Measurements from ENCODE around the gene CDK14.

The CDK14 gene

DNA sequence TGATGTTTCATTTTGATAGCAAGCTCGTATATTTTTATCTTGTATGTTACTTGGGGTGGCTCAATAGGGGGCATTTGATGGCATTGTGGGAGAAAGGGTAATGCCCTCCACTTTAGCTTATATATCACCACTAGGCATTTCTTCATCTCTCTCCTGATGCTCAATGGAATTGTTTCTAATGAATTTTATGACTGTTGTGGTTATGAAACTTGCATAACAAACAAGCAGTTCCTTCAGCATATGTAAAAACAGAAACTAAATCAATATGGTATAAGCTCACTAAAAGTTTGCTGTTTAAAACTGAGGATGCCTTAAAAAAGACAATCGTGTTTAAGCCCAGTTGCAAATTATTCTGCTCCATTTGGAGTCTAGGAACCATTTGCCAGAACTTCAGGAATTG is 75.5 kb downstream of the CDK14 start:
- no peak for DNase-seq (ENCODE audit: extremely low read depth, insufficient read length)
- Histone ChIP-seq H3K36me3 (ENCODE audit: control insufficient read depth, insufficient read depth, low read length) (no peaks in the 10 kb centered on the region), H3K27me3 (replicated peaks; ENCODE audit: control insufficient read depth, insufficient read depth, low read length) (no peaks in the 10 kb centered on the region), H3K4me3 (replicated peaks; ENCODE audit: low read depth, low read length) (no peak overlapping the region)
- TF ChIP-seq, protein P1, sequence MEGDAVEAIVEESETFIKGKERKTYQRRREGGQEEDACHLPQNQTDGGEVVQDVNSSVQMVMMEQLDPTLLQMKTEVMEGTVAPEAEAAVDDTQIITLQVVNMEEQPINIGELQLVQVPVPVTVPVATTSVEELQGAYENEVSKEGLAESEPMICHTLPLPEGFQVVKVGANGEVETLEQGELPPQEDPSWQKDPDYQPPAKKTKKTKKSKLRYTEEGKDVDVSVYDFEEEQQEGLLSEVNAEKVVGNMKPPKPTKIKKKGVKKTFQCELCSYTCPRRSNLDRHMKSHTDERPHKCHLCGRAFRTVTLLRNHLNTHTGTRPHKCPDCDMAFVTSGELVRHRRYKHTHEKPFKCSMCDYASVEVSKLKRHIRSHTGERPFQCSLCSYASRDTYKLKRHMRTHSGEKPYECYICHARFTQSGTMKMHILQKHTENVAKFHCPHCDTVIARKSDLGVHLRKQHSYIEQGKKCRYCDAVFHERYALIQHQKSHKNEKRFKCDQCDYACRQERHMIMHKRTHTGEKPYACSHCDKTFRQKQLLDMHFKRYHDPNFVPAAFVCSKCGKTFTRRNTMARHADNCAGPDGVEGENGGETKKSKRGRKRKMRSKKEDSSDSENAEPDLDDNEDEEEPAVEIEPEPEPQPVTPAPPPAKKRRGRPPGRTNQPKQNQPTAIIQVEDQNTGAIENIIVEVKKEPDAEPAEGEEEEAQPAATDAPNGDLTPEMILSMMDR (IDR thresholded peaks at IDR 0.05; ENCODE audit: insufficient read depth, low read length, poor library complexity, severe bottlenecking), result no peak

DNA sequence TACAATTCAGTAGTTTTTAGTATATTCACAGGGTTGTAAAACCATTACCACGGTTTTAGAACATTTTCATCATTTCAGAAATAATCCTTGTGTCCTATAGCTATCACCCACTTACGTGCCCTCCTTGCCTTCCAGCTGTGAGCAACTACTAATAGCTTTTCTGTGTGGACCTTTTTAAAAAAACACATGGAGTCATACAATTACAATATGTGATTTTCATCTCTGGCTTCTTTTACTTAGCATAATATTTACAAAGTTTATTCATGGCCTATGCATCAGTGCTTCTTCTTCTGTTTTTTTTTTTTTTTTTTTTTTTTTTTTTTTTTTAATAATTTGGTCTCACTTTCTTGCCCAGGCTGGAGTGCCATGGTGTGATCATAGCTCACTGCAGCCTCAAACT is 76.1 kb downstream of the CDK14 start:
- no peak for DNase-seq (ENCODE audit: extremely low read depth, insufficient read length)
- no peaks in the 10 kb centered on the region for H3K27me3 ChIP-seq (replicated peaks; ENCODE audit: control insufficient read depth, insufficient read depth, low read length)
- no peak overlapping the region for H3K4me3 ChIP-seq (replicated peaks; ENCODE audit: low read depth, low read length)
- TF ChIP-seq, protein P1 (IDR thresholded peaks at IDR 0.05; ENCODE audit: insufficient read depth, low read length, poor library complexity, severe bottlenecking), result no peak
- no peaks in the 10 kb centered on the region for H3K36me3 ChIP-seq (ENCODE audit: control insufficient read depth, insufficient read depth, low read length)

DNA sequence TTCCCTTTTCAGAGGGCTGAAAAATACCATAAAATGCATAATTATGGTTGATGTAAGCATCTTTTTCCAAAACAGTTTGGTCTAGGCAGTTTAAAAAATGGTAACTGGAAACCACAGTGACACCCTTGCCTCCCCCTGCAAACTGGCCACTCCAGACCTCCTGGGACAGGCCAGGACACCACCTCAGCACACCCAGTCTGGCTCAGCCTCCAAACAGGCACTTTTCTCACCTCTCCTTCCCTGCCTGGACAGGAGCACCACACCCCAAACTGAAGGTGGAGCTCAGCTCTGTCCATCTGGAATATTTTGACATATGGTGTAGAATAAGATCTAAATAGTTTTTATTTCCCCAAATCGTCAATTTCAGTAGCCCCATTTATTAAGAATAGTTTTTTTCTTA is 78.5 kb downstream of the CDK14 start:
- TF ChIP-seq, protein P1 (IDR thresholded peaks at IDR 0.05; ENCODE audit: insufficient read depth, low read length, poor library complexity, severe bottlenecking), result no peak
- Histone ChIP-seq H3K4me3 (replicated peaks; ENCODE audit: low read depth, low read length) (no peak overlapping the region), H3K36me3 (ENCODE audit: control insufficient read depth, insufficient read depth, low read length) (no peaks in the 10 kb centered on the region), H3K27me3 (replicated peaks; ENCODE audit: control insufficient read depth, insufficient read depth, low read length) (no peaks in the 10 kb centered on the region; the same call in 1 of the 2 replicates)
- no peak for DNase-seq (ENCODE audit: extremely low read depth, insufficient read length)

DNA sequence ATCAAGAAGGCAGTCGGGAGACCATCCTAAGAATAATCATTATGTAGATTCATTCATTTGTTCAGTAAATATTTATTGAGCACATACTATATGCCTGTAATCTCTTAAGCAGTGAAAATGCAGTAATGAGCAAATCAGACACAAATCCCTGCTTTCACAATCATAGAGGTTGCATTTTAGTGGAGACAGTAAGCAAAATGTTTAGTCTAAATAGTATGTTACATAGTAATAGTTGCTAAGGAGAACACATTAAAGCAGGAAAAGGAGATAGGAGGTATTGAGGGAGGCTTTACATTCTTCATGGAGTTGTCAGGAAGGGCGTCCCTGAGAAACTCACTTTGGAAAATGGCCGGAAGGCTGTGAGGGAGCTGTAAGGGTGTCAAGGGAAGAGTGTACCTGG is 79.9 kb downstream of the CDK14 start:
- Histone ChIP-seq H3K27me3 (replicated peaks; ENCODE audit: control insufficient read depth, insufficient read depth, low read length) (no peaks in the 10 kb centered on the region; the same call in 1 of the 2 replicates), H3K4me3 (replicated peaks; ENCODE audit: low read depth, low read length) (no peak overlapping the region), H3K36me3 (ENCODE audit: control insufficient read depth, insufficient read depth, low read length) (no peaks in the 10 kb centered on the region)
- no peak for DNase-seq (ENCODE audit: extremely low read depth, insufficient read length)
- TF ChIP-seq, protein P1 (IDR thresholded peaks at IDR 0.05; ENCODE audit: insufficient read depth, low read length, poor library complexity, severe bottlenecking), result no peak

DNA sequence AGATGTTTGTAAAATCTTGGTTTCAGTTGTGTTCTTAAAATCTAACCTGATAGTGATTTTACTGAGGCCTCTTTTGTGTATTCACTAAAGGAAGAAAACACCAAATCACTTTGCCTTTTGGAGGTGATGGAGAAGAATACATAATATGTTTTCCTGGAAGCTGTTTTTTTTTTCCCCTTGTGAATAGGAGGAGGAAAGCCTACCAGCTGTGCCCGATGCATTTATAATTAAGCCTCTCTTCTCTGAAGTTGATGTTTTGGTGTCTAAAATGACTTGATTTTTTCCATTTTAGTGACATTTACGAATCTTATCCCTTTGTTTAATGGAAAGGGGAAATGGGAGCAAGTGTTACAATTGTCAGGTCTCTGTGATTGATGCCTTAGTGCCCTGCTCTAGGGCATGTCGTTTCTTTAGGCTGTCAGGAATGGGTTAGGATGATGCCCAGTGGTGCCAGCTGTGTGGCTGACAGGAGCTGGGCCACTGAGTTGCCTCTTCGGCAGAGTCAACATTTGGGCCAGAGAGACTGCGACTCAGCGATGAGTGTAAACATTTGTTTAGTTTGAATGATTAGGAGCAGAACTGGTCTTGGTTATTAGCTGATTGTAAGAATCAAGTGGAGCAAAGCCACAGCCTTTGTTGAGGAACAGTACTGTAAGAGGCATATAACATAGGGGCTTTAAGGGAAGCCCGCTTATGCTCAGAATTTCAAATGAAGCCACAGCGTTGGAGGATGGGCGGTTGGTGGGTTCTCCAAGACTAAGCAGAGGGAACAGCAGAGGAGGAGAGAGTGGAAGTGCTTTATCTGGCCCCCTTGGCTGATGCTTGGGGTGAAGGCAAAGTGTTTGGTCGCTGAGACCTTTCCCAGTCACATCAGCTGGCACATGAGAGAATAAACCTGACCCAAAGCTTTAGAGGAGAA is 81.6 kb downstream of the CDK14 start:
- Histone ChIP-seq H3K36me3 (ENCODE audit: control insufficient read depth, insufficient read depth, low read length) (no peaks in the 10 kb centered on the region), H3K4me3 (replicated peaks; ENCODE audit: low read depth, low read length) (no peak overlapping the region), H3K27me3 (replicated peaks; ENCODE audit: control insufficient read depth, insufficient read depth, low read length) (no peaks in the 10 kb centered on the region; the same call in 1 of the 2 replicates)
- TF ChIP-seq, protein P1 (IDR thresholded peaks at IDR 0.05; ENCODE audit: insufficient read depth, low read length, poor library complexity, severe bottlenecking), result no peak
- DNase-seq (ENCODE audit: extremely low read depth, insufficient read length), result no peak
